HEK293 (cell line): ENCODE data around the gene GOLT1A.

Experiments used
- CTCF ChIA-PET: fragments of 350-600 bp; formaldehyde crosslinking; extraction: SDS; loops from one replicate; lab custom pipeline; 2021; ENCODE audit warnings: antibody characterized with exemption; lab: Yijun Ruan, JAX
- POLR2A ChIA-PET: fragments of 300-600 bp; formaldehyde crosslinking; extraction: SDS; loops from one replicate; lab custom pipeline; 2020; ENCODE audit warnings: antibody characterized with exemption, inconsistent platforms; lab: Yijun Ruan, JAX
- H3K27ac ChIP-seq: fragments of 200-500 bp; sonication (Bioruptor generic); 2 replicates; pipeline ENCODE4 v1.5.1; 2014; ENCODE audit warnings: low read depth, low read length, control low read depth, inconsistent platforms; ENCODE audit errors: extremely low read depth
- H3K36me3 ChIP-seq, 2 experiments: fragments of 200-500 bp in 1 of 2; sonication (Bioruptor generic) in 1 of 2; 1 replicate in 1 of 2; 2 replicates in 1 of 2; pipeline ENCODE4 v1.5.1; 2014 to 2017; ENCODE audit warnings: inconsistent platforms in 2 of 2, low read length in 2 of 2; ENCODE audit not compliant: control insufficient read depth in 2 of 2, insufficient read depth in 1 of 2
- H3K4me1 ChIP-seq: fragments of 200-500 bp; sonication (Bioruptor generic); 2 replicates; pipeline ENCODE4 v1.5.1; 2014; ENCODE audit warnings: mild to moderate bottlenecking, low read length, inconsistent platforms; ENCODE audit not compliant: control insufficient read depth, insufficient read depth
- H3K4me3 ChIP-seq: 2 replicates; pipeline ENCODE4 v1.5.1; 2011; ENCODE audit warnings: low read depth, mild to moderate bottlenecking, control low read depth, low read length, moderate library complexity
- H3K9me3 ChIP-seq: fragments of 200-500 bp; sonication (Bioruptor generic); 2 replicates; pipeline ENCODE4 v1.5.1; 2014; ENCODE audit warnings: low read depth, low read length, inconsistent platforms; ENCODE audit not compliant: control insufficient read depth, insufficient read depth
- GLI2 ChIP-seq: fragments of 450-650 bp; formaldehyde crosslinking; IDR thresholded peaks from 2 replicates; pipeline ENCODE4; 2017; ENCODE audit warnings: missing biosample characterization, missing genetic modification characterization, low read depth, borderline replicate concordance
- KLF16 ChIP-seq: fragments of 450-650 bp; formaldehyde crosslinking; IDR thresholded peaks from 2 replicates; pipeline ENCODE4 v1.5.1; 2017; ENCODE audit warnings: missing biosample characterization, missing genetic modification characterization
- KLF7 ChIP-seq: fragments of 450-650 bp; formaldehyde crosslinking; IDR thresholded peaks from 2 replicates; pipeline ENCODE4 v1.5.1; 2016; ENCODE audit warnings: missing biosample characterization, missing genetic modification characterization, borderline replicate concordance
- MYNN ChIP-seq: fragments of 450-650 bp; formaldehyde crosslinking; IDR thresholded peaks from 2 replicates; pipeline ENCODE4 v1.5.1; 2016; ENCODE audit warnings: missing biosample characterization, missing genetic modification characterization, borderline replicate concordance
- PRDM2 ChIP-seq: fragments of 450-650 bp; formaldehyde crosslinking; IDR thresholded peaks from 2 replicates; pipeline ENCODE4 v1.5.1; 2016; ENCODE audit warnings: missing biosample characterization, missing genetic modification characterization, borderline replicate concordance
- TCF7L2 ChIP-seq: IDR thresholded peaks from 2 replicates; pipeline ENCODE4 v1.6.1; 2011; ENCODE audit warnings: low read depth, mild to moderate bottlenecking, inconsistent platforms, low read length, moderate library complexity, borderline replicate concordance
- ZBTB8A ChIP-seq: fragments of 450-650 bp; formaldehyde crosslinking; IDR thresholded peaks from 2 replicates; pipeline ENCODE4 v1.5.1; 2016; ENCODE audit warnings: missing biosample characterization, missing genetic modification characterization
- ZNF133 ChIP-seq: fragments of 450-650 bp; formaldehyde crosslinking; IDR thresholded peaks from 2 replicates; pipeline ENCODE4 v1.5.1; 2016; ENCODE audit warnings: missing biosample characterization, missing genetic modification characterization
- ZNF146 ChIP-seq: fragments of 450-650 bp; formaldehyde crosslinking; IDR thresholded peaks from 2 replicates; pipeline ENCODE4 v1.5.1; 2016; ENCODE audit warnings: missing biosample characterization, missing genetic modification characterization
- ZNF157 ChIP-seq: fragments of 450-650 bp; formaldehyde crosslinking; IDR thresholded peaks from 2 replicates; pipeline ENCODE4 v1.5.1; 2016; ENCODE audit warnings: missing biosample characterization, missing genetic modification characterization
- ZNF221 ChIP-seq: fragments of 450-650 bp; formaldehyde crosslinking; IDR thresholded peaks from 2 replicates; pipeline ENCODE4 v1.5.1; 2017; ENCODE audit warnings: missing biosample characterization, missing genetic modification characterization, borderline replicate concordance
- ZNF266 ChIP-seq: fragments of 450-650 bp; formaldehyde crosslinking; IDR thresholded peaks from 2 replicates; pipeline ENCODE4 v1.5.1; 2016; ENCODE audit warnings: missing biosample characterization, missing genetic modification characterization, low read depth
- ZNF426 ChIP-seq: fragments of 450-650 bp; formaldehyde crosslinking; IDR thresholded peaks from 2 replicates; pipeline ENCODE4 v1.5.1; 2017; ENCODE audit warnings: missing biosample characterization, missing genetic modification characterization, mild to moderate bottlenecking, inconsistent platforms, moderate library complexity
- ZNF558 ChIP-seq: fragments of 450-650 bp; formaldehyde crosslinking; IDR thresholded peaks from 2 replicates; pipeline ENCODE4 v1.5.1; 2016; ENCODE audit warnings: missing biosample characterization, missing genetic modification characterization
- ZNF561 ChIP-seq: fragments of 450-650 bp; IDR thresholded peaks from 2 replicates; pipeline ENCODE4 v1.5.1; 2018; ENCODE audit warnings: missing biosample characterization, missing genetic modification characterization, borderline replicate concordance
- ZNF585B ChIP-seq: fragments of 450-650 bp; formaldehyde crosslinking; IDR thresholded peaks from 2 replicates; pipeline ENCODE4 v1.5.1; 2016; ENCODE audit warnings: missing biosample characterization, missing genetic modification characterization
- ZNF76 ChIP-seq: fragments of 450-650 bp; formaldehyde crosslinking; IDR thresholded peaks from 2 replicates; pipeline ENCODE4; 2016; ENCODE audit warnings: low read depth, missing biosample characterization, missing genetic modification characterization, borderline replicate concordance
- ZNF791 ChIP-seq: fragments of 450-650 bp; formaldehyde crosslinking; IDR thresholded peaks from 2 replicates; pipeline ENCODE4 v1.5.1; 2016; ENCODE audit warnings: missing biosample characterization, missing genetic modification characterization
- ZNF837 ChIP-seq: fragments of 450-650 bp; formaldehyde crosslinking; IDR thresholded peaks from 2 replicates; pipeline ENCODE4 v1.5.1; 2016; ENCODE audit warnings: missing biosample characterization, missing genetic modification characterization
- ZSCAN23 ChIP-seq: fragments of 450-650 bp; formaldehyde crosslinking; IDR thresholded peaks from 2 replicates; pipeline ENCODE4 v1.5.1; 2016; ENCODE audit warnings: missing biosample characterization, missing genetic modification characterization
- TF ChIP-seq, protein P1 (sequence below): fragments of 450-650 bp; formaldehyde crosslinking; IDR thresholded peaks from 2 replicates; pipeline ENCODE4 v1.5.1; 2016; ENCODE audit warnings: missing biosample characterization, missing genetic modification characterization
- TF ChIP-seq, protein P2 (sequence below): fragments of 450-650 bp; formaldehyde crosslinking; IDR thresholded peaks from 2 replicates; pipeline ENCODE4 v1.5.1; 2016; ENCODE audit warnings: missing biosample characterization, missing genetic modification characterization
- TF ChIP-seq, protein P3 (sequence below): fragments of 450-650 bp; formaldehyde crosslinking; IDR thresholded peaks from 2 replicates; pipeline ENCODE4 v1.5.1; 2016; ENCODE audit warnings: missing biosample characterization, missing genetic modification characterization

Gene GOLT1A

GRCh38 chr1:204197068-204197467, 16.7 kb downstream of the GOLT1A start:
- TF ChIP-seq ZNF561 (tag by site-specific recombination) (no peak), ZNF221 (tag by site-specific recombination) (no peak), ZBTB8A (tag by site-specific recombination) (no peak), ZNF426 (tag by site-specific recombination) (no peak), ZNF157 (tag by site-specific recombination) (no peak), ZNF585B (no peak), ZNF146 (no peak), ZNF837 (tag by site-specific recombination) (no peak), ZNF76 (no peak), ZSCAN23 (tag by site-specific recombination) (no peak), PRDM2 (tag by site-specific recombination) (no peak), ZNF558 (no peak), ZNF133 (tag by site-specific recombination) (no peak), KLF16 (tag by site-specific recombination) (no peak)
- TF ChIP-seq, protein P1, sequence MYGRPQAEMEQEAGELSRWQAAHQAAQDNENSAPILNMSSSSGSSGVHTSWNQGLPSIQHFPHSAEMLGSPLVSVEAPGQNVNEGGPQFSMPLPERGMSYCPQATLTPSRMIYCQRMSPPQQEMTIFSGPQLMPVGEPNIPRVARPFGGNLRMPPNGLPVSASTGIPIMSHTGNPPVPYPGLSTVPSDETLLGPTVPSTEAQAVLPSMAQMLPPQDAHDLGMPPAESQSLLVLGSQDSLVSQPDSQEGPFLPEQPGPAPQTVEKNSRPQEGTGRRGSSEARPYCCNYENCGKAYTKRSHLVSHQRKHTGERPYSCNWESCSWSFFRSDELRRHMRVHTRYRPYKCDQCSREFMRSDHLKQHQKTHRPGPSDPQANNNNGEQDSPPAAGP (tag by site-specific recombination): no peak
- TF ChIP-seq, protein P2, sequence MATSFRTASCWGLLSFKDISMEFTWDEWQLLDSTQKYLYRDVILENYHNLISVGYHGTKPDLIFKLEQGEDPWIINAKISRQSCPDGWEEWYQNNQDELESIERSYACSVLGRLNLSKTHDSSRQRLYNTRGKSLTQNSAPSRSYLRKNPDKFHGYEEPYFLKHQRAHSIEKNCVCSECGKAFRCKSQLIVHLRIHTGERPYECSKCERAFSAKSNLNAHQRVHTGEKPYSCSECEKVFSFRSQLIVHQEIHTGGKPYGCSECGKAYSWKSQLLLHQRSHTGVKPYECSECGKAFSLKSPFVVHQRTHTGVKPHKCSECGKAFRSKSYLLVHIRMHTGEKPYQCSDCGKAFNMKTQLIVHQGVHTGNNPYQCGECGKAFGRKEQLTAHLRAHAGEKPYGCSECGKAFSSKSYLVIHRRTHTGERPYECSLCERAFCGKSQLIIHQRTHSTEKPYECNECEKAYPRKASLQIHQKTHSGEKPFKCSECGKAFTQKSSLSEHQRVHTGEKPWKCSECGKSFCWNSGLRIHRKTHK (tag by site-specific recombination): no peak
- Histone ChIP-seq H3K9me3 (no peaks in the 10 kb centered on the region), H3K4me3 (no peak overlapping the region), H3K27ac (no peak overlapping the region), H3K4me1 (no peaks in the 10 kb centered on the region), H3K36me3 (no peaks in the 10 kb centered on the region)
- ChIA-PET POLR2A (no interaction called here), CTCF (interaction anchor here (1.9 to 3.2 kb wide), 3 partner anchors 10 to 34 kb away, joined by 13 to 20 read pairs (median 18); no protein-coding TSS in a partner anchor)

- ChIA-PET CTCF (interaction anchor here (2.0 kb wide), 1 partner anchor 11 kb away, joined by 13 read pairs; no protein-coding TSS in a partner anchor), POLR2A (no interaction called here)
- no peak for TF ChIP-seq TCF7L2
- no peak for TF ChIP-seq GLI2 (tag by site-specific recombination)
- no peak for TF ChIP-seq ZNF266 (tag by site-specific recombination)
- no peak for TF ChIP-seq MYNN
- TF ChIP-seq, protein P3, sequence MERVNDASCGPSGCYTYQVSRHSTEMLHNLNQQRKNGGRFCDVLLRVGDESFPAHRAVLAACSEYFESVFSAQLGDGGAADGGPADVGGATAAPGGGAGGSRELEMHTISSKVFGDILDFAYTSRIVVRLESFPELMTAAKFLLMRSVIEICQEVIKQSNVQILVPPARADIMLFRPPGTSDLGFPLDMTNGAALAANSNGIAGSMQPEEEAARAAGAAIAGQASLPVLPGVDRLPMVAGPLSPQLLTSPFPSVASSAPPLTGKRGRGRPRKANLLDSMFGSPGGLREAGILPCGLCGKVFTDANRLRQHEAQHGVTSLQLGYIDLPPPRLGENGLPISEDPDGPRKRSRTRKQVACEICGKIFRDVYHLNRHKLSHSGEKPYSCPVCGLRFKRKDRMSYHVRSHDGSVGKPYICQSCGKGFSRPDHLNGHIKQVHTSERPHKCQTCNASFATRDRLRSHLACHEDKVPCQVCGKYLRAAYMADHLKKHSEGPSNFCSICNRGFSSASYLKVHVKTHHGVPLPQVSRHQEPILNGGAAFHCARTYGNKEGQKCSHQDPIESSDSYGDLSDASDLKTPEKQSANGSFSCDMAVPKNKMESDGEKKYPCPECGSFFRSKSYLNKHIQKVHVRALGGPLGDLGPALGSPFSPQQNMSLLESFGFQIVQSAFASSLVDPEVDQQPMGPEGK (tag by site-specific recombination): no peak
- no peak for TF ChIP-seq ZNF791 (tag by site-specific recombination)
- TF ChIP-seq KLF7 (tag by site-specific recombination): no peak
- TF ChIP-seq, protein P1 (tag by site-specific recombination): no peak
- Histone ChIP-seq H3K9me3 (no peaks in the 10 kb centered on the region), H3K4me1 (no peaks in the 10 kb centered on the region), H3K36me3 (no peaks in the 10 kb centered on the region), H3K4me3 (no peak within 1 kb of the TSS), H3K27ac (no peak within 1 kb of the TSS)
Measured at GRCh38 chr1:204196068-204196795, 17.6 kb downstream of the GOLT1A start, which contains the start of gene KISS1. Gene KISS1 (minus strand): TSS chr1:204196491. CDS start chr1:204192876, 3,615 bp downstream.
